Activated T-helper 17 cell treated with anti-CD3 and anti-CD28 coated beads, Interleukin-2, amount 50 U/mL, for 72 hours (primary cell): ENCODE results near the gene CARM1. TPM values are rescaled to one million over a fixed set of nuclear protein-coding genes. Genes with fewer than 3 reads are reported as not detected.

ENCODE experiments used
- ATAC-seq: fragments of 150-1000 bp; cut with Tn5 transposase; replicated peaks from 2 replicates; pipeline ENCODE4 v1.10.0; 2021; ENCODE audit warnings: mild to moderate bottlenecking, moderate library complexity
- H3K27ac Mint-ChIP-seq: one replicate; pipeline ENCODE4 v1.8.0; 2022; ENCODE audit warnings: mixed read lengths
- H3K27me3 Mint-ChIP-seq: one replicate; pipeline ENCODE4 v1.8.0; 2022; ENCODE audit warnings: mixed read lengths
- H3K36me3 Mint-ChIP-seq: one replicate; pipeline ENCODE4 v1.8.0; 2022; ENCODE audit warnings: low read depth, mild to moderate bottlenecking, mixed read lengths
- H3K4me1 Mint-ChIP-seq: one replicate; pipeline ENCODE4 v1.8.0; 2022; ENCODE audit warnings: mixed read lengths
- H3K4me3 Mint-ChIP-seq: one replicate; pipeline ENCODE4 v1.8.0; 2022; ENCODE audit warnings: mild to moderate bottlenecking, mixed read lengths
- H3K9me3 Mint-ChIP-seq: one replicate; pipeline ENCODE4 v1.8.0; 2022; ENCODE audit warnings: mixed read lengths
- total RNA-seq, 2 donors: library from RNA; stranded (reverse); gene quantifications; one replicate each; pipeline ENCODE4 v1.2.3, GENCODE V29; 2022

Gene CARM1
- total RNA-seq, 2 donors from 2014 or later = 32.7 to 62.1 TPM

GRCh38 chr19:10968527-10969135 is 97.3 kb downstream of the CARM1 start:
- no peaks in the 10 kb centered on the region for H3K9me3 Mint-ChIP-seq
- H3K36me3 Mint-ChIP-seq = no peaks in the 10 kb centered on the region
- no peak overlapping the region for H3K4me3 Mint-ChIP-seq
- no peak for ATAC-seq
- no peak overlapping the region for H3K27ac Mint-ChIP-seq
- peaks cover 17% of the 10 kb centered on the region for H3K4me1 Mint-ChIP-seq
- no peaks in the 10 kb centered on the region for H3K27me3 Mint-ChIP-seq

- no peaks in the 10 kb centered on the region for H3K27me3 Mint-ChIP-seq
- H3K36me3 Mint-ChIP-seq = no peaks in the 10 kb centered on the region
- no peak overlapping the region for H3K27ac Mint-ChIP-seq
- no peak for ATAC-seq
- peaks cover 16% of the 10 kb centered on the region for H3K4me1 Mint-ChIP-seq
- no peak overlapping the region for H3K4me3 Mint-ChIP-seq
- H3K9me3 Mint-ChIP-seq = no peaks in the 10 kb centered on the region
Measured at GRCh38 chr19:10971107-10971726, 99.9 kb downstream of the CARM1 start.

Other genes starting within 250 kb of the CARM1 start
- 10 to 100 TPM; 64.8 to 84.9 TPM for gene SLC44A2, start 246.0 kb upstream of the CARM1 start, total RNA-seq
- 100 to 1,000 TPM; 286 to 439 TPM for gene ILF3, start 217.2 kb upstream of the CARM1 start, total RNA-seq
- gene QTRT1, start 170.1 kb upstream of the CARM1 start, total RNA-seq = 10 to 100 TPM; 36.9 to 61.3 TPM
- 100 to 1,000 TPM; 185 to 209 TPM for gene DNM2, start 153.5 kb upstream of the CARM1 start, total RNA-seq
- gene TMED1, start 35.3 kb upstream of the CARM1 start, total RNA-seq = 10 to 100 TPM; 17.6 to 20.2 TPM
- gene C19orf38, start 23.1 kb upstream of the CARM1 start, total RNA-seq = 1 to 10 TPM in 1 of 2 donors, under 1 TPM in 1; 0.48 to 1.7 TPM
- 10 to 100 TPM; 28.4 to 29.6 TPM for gene YIPF2, start 57.1 kb downstream of the CARM1 start, total RNA-seq
- 10 to 100 TPM; 20.7 to 21.4 TPM for gene TIMM29, start 57.3 kb downstream of the CARM1 start, total RNA-seq
- 100 to 1,000 TPM in 1 of 2 donors, 10 to 100 TPM in 1; 71.5 to 119 TPM for gene SMARCA4, start 89.5 kb downstream of the CARM1 start, total RNA-seq
- gene LDLR, start 217.9 kb downstream of the CARM1 start, total RNA-seq = 10 to 100 TPM; 63.8 to 83.5 TPM